PC-9 (cell line): Measurements from ENCODE around the gene HOXD10. TPM values are rescaled to one million over a fixed set of nuclear protein-coding genes. Genes with fewer than 3 reads are reported as not detected.

Experiments
- BruUV-seq: library from RNA; stranded (reverse); fragments of 400-500 nt; replicated peaks from 2 replicates; lab custom pipeline; 2021; lab: Mats Ljungman, UMichigan
- CTCF ChIA-PET: fragments of 300-600 bp; sonication (Branson Sonifier 250); formaldehyde crosslinking; loops from one replicate; lab custom pipeline; 2022; ENCODE audit warnings: antibody characterized with exemption; lab: Charles Lee
- POLR2A ChIA-PET: fragments of 300-600 bp; sonication (Branson Sonifier 250); formaldehyde crosslinking; loops from one replicate; lab custom pipeline; 2022; ENCODE audit warnings: antibody characterized with exemption; ENCODE audit not compliant: unreplicated experiment; lab: Charles Lee
- DNase-seq, 2 experiments: peaks; one replicate each; pipeline versions ENCODE4 v3.0.0 to v3.0.0-alpha.2; 2015 to 2022; ENCODE audit warnings: mixed read lengths in 1 of 2
- H2AFZ ChIP-seq: fragments of 200-600 bp; sonication (generic); 2 replicates; pipeline ENCODE4 v1.8.1; 2017; ENCODE audit warnings: antibody characterized with exemption
- H3F3A ChIP-seq: fragments of 200-600 bp; sonication (generic); 2 replicates; pipeline ENCODE4 v1.8.1; 2017; ENCODE audit warnings: antibody characterized with exemption, mild to moderate bottlenecking, low read depth; ENCODE audit not compliant: insufficient read depth
- H3K27ac ChIP-seq: fragments of 200-600 bp; sonication (generic); 2 replicates; pipeline ENCODE4 v1.6.1; 2016; ENCODE audit warnings: mixed run types
- H3K27me3 ChIP-seq: fragments of 200-600 bp; sonication (generic); 2 replicates; pipeline ENCODE4 v1.6.1; 2016; ENCODE audit warnings: low read depth, mixed run types; ENCODE audit not compliant: insufficient read depth
- H3K36me3 ChIP-seq: fragments of 200-600 bp; sonication (generic); 2 replicates; pipeline ENCODE4 v1.6.1; 2016; ENCODE audit warnings: low read depth, mixed run types
- H3K4me1 ChIP-seq: fragments of 200-600 bp; sonication (generic); replicated peaks from 2 replicates; pipeline ENCODE4 v1.6.1; 2016; ENCODE audit warnings: mixed run types; ENCODE audit not compliant: insufficient read depth
- H3K4me2 ChIP-seq: fragments of 200-600 bp; sonication (generic); 2 replicates; pipeline ENCODE4 v1.6.1; 2017; ENCODE audit warnings: mixed run types
- H3K4me3 ChIP-seq: fragments of 200-600 bp; sonication (generic); 2 replicates; pipeline ENCODE4 v1.6.1; 2016; ENCODE audit warnings: mixed run types
- H3K79me2 ChIP-seq: fragments of 200-600 bp; sonication (generic); 2 replicates; pipeline ENCODE4 v1.6.1; 2017; ENCODE audit warnings: low read depth, mixed run types
- H3K9me2 ChIP-seq: fragments of 200-600 bp; sonication (generic); 2 replicates; pipeline ENCODE4 v1.8.1; 2017; ENCODE audit warnings: mild to moderate bottlenecking; ENCODE audit not compliant: insufficient read depth
- H3K9me3 ChIP-seq: fragments of 200-600 bp; sonication (generic); 2 replicates; pipeline ENCODE4 v1.8.1; 2016; ENCODE audit warnings: low read depth; ENCODE audit not compliant: insufficient read depth
- H4K20me1 ChIP-seq: fragments of 200-600 bp; sonication (generic); 2 replicates; pipeline ENCODE4 v1.8.1; 2017; ENCODE audit not compliant: insufficient read depth
- EZH2 ChIP-seq: fragments of 200-600 bp; sonication (generic); IDR thresholded peaks from 2 replicates; pipeline ENCODE4 v1.8.0; 2017; ENCODE audit warnings: antibody characterized with exemption, low read depth
- intact Hi-C: fragments of 100-400 bp; cut with micrococcal nuclease; formaldehyde crosslinking; loops from one replicate; pipeline ENCODE4 v1.10.0; 2022; ENCODE audit not compliant: unreplicated experiment
- total RNA-seq: library from RNA; stranded (reverse); gene quantifications from 2 replicates; pipeline ENCODE4 v1.2.3, GENCODE V29; 2021
- TF ChIP-seq, protein P1 (sequence below): fragments of 200-600 bp; sonication (generic); conservative IDR thresholded peaks from 2 replicates; pipeline ENCODE4 v1.6.1; 2017; ENCODE audit warnings: mixed run types, antibody characterized with exemption, mild to moderate bottlenecking, moderate library complexity

The HOXD10 gene
- total RNA-seq, 1 experiment from 2014 or later, result not detected

DNA sequence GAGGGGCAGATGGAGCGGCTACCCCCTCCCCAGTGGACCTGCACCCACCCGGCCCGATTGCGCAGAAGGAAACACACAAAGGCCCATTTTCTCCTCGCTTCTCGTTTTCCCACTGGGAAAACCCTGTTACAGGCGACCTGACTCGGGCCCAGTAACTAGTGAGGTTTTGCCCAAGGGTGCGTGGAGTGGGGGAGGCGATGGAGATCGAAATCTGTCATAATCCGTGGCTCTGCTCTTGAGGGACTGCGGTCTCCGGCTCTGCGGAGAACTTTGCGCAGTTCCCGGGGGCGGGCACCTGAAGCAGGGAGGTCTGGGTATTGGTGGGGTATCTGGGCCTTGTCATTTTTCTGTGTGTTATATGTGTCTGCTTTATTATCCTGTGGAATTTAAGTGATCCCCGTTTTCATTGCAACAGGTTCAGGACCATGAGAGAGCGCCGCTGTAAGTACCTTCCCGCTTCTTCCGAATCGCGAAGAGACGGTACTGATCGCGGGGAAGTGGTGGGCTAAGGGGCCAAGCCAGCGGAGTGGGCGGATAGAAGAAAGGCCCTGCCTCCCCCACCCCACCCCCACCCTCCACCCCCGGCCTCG, 30.7 kb downstream of the HOXD10 start:
- BruUV-seq, result no TSS peak
- intact Hi-C loops, result no loop called here
- H3K79me2 ChIP-seq, result no peaks in the 10 kb centered on the region

DNA sequence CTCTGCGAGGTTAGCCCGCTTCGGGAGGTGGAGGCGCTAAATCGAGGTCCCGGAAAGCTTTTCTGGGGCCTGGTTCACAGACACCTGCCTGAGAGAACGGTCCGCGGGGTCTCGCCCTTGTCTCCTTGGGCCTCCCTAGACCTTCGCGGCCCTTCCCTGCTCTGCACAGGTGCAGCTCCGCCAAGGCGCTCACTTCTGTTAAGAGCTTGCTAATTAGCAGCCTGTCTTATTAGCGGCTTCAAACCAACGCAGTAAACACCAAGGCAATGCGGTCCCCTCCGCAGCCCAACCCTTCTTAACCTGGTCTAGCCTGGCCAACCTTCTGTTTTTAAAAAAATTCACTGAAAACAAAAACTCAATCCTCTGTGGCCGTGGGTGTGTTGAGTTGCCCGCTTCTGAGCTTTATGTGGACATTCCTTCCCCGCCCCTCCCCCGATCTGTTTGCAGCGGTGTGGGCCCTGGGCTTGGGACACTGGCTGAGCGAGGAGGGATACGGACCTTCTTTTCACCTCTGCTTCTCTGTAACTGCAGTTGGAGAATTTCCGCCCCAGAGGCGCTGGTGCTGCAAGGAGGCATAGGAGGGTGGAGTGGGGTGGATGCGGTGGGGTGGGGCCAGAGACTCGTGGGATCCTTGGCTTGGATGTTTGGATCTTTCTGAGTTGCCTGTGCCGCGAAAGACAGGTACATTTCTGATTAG, 31.4 kb downstream of the HOXD10 start:
- ChIA-PET POLR2A (no interaction called here), CTCF (no interaction called here)
- Histone ChIP-seq H3K9me2 (no peaks in the 10 kb centered on the region), H3K79me2 (no peaks in the 10 kb centered on the region), H3K9me3 (no peaks in the 10 kb centered on the region), H4K20me1 (no peaks in the 10 kb centered on the region), H3K4me1 (no peaks in the 10 kb centered on the region), H3K27me3 (peaks cover 85% of the 10 kb centered on the region), H3K27ac (no peak overlapping the region), H3F3A (no peaks in the 10 kb centered on the region), H2AFZ (no peak overlapping the region), H3K36me3 (no peaks in the 10 kb centered on the region), H3K4me3 (no peak overlapping the region), H3K4me2 (no peak overlapping the region)
- DNase-seq, result no peak
- no peak for TF ChIP-seq EZH2
- TF ChIP-seq, protein P1, sequence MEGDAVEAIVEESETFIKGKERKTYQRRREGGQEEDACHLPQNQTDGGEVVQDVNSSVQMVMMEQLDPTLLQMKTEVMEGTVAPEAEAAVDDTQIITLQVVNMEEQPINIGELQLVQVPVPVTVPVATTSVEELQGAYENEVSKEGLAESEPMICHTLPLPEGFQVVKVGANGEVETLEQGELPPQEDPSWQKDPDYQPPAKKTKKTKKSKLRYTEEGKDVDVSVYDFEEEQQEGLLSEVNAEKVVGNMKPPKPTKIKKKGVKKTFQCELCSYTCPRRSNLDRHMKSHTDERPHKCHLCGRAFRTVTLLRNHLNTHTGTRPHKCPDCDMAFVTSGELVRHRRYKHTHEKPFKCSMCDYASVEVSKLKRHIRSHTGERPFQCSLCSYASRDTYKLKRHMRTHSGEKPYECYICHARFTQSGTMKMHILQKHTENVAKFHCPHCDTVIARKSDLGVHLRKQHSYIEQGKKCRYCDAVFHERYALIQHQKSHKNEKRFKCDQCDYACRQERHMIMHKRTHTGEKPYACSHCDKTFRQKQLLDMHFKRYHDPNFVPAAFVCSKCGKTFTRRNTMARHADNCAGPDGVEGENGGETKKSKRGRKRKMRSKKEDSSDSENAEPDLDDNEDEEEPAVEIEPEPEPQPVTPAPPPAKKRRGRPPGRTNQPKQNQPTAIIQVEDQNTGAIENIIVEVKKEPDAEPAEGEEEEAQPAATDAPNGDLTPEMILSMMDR, result no peak
- intact Hi-C loops, result no loop called here
- BruUV-seq, result no TSS peak

More for the DNA sequence above, 30.7 kb downstream of the HOXD10 start:
- Histone ChIP-seq H3F3A (no peaks in the 10 kb centered on the region), H3K27ac (no peak overlapping the region), H3K4me3 (no peak overlapping the region), H3K4me1 (no peaks in the 10 kb centered on the region), H3K4me2 (no peak overlapping the region), H3K9me3 (no peaks in the 10 kb centered on the region), H2AFZ (no peak overlapping the region), H4K20me1 (no peaks in the 10 kb centered on the region), H3K9me2 (no peaks in the 10 kb centered on the region), H3K36me3 (no peaks in the 10 kb centered on the region), H3K27me3 (peaks cover 85% of the 10 kb centered on the region)
- ChIA-PET POLR2A (no interaction called here), CTCF (no interaction called here)
- no peak for DNase-seq
- no peak for TF ChIP-seq EZH2
- TF ChIP-seq, protein P1, result no peak

DNA sequence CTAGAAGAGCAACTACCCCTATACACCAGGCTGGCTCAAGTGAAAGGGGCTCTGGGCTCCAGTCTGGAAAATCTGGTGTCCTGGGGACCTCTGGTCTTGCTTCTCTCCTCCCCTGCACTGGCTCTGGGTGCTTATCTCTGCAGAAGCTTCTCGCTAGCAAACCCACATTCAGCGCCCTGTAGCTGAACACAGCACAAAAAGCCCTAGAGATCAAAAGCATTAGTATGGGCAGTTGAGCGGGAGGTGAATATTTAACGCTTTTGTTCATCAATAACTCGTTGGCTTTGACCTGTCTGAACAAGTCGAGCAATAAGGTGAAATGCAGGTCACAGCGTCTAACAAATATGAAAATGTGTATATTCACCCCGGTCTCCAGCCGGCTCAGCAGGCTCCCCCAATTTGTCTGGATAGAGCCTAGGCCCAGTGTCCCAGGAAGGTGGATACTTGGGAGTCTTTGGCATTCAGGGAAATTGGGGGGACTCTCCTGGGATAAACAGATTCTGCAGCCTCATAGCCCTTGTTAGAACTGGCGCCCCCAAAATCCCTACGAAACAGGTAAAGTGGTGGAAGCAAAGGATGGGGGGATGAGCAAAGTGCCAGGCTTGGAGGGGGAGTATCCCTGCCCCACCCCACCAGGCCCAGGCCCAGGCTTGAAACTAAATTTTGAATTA, 32.3 kb downstream of the HOXD10 start:
- no peaks in the 10 kb centered on the region for H3K9me3 ChIP-seq
- POLR2A ChIA-PET, result interaction anchor here (0.6 kb wide), 1 partner anchor 97 kb away, joined by 3 read pairs; no protein-coding TSS in a partner anchor
- no peak overlapping the region for H2AFZ ChIP-seq
- no peaks in the 10 kb centered on the region for H3F3A ChIP-seq
- no peak for TF ChIP-seq EZH2
- TF ChIP-seq, protein P1, result no peak
- peaks cover 86% of the 10 kb centered on the region for H3K27me3 ChIP-seq
- no peak overlapping the region for H3K4me2 ChIP-seq
- no peaks in the 10 kb centered on the region for H3K9me2 ChIP-seq
- CTCF ChIA-PET, result no interaction called here
- H3K79me2 ChIP-seq, result no peaks in the 10 kb centered on the region
- no peaks in the 10 kb centered on the region for H3K4me1 ChIP-seq
- no peaks in the 10 kb centered on the region for H4K20me1 ChIP-seq
- H3K36me3 ChIP-seq, result no peaks in the 10 kb centered on the region
- no peak overlapping the region for H3K4me3 ChIP-seq
- no peak for DNase-seq
- intact Hi-C loops, result no loop called here
- BruUV-seq, result no TSS peak
- no peak overlapping the region for H3K27ac ChIP-seq
